HG03575 (cell line): ENCODE measurements around the gene LZTS2.
"Not testable (repeated sequence)": the region's sequence is repeated elsewhere in the genome, so short reads cannot be mapped to it uniquely, and the experiment has no call there.

Experiments used
- ATAC-seq: cut with Tn5 transposase; IDR thresholded peaks from one replicate; pipeline ENCODE4 v1.9.1; 2021; ENCODE audit not compliant: unreplicated experiment, insufficient number of reproducible peaks, low FRiP score; ENCODE audit errors: extremely low read depth

Gene LZTS2

GRCh38 chr10:100999742-101000126 lies at the start of gene LZTS2:
LZTS2 (plus strand) TSS chr10:100999808; CDS start chr10:101002539, 2,731 bp downstream.
- no peak for ATAC-seq

GRCh38 chr10:100960251-100960650 lies 39.4 kb upstream of the LZTS2 start:
- ATAC-seq, result no peak

- ATAC-seq, result no peak
These were observed 37.1 kb upstream of the LZTS2 start for GRCh38 chr10:100962351-100963080.

GRCh38 chr10:100963826-100964225 lies 35.8 kb upstream of the LZTS2 start:
- no peak for ATAC-seq

- no peak for ATAC-seq
These were observed 33.8 kb upstream of the LZTS2 start for GRCh38 chr10:100965820-100966219.

GRCh38 chr10:100966887-100967286 lies 32.7 kb upstream of the LZTS2 start:
- no peak for ATAC-seq

GRCh38 chr10:100967332-100967731 lies 32.3 kb upstream of the LZTS2 start:
- no peak for ATAC-seq

GRCh38 chr10:100968062-100968736 lies 31.4 kb upstream of the LZTS2 start:
- no peak for ATAC-seq

GRCh38 chr10:100968863-100969186 lies 30.8 kb upstream of the LZTS2 start:
- ATAC-seq, result no peak

GRCh38 chr10:100969187-100970075 lies 30.2 kb upstream of the LZTS2 start, which contains the start of gene SEMA4G:
SEMA4G (plus strand) TSS chr10:100969504; CDS start chr10:100972913, 3,409 bp downstream.
- no peak for ATAC-seq

GRCh38 chr10:100970076-100970913 lies 29.3 kb upstream of the LZTS2 start:
- no peak for ATAC-seq

GRCh38 chr10:100970914-100971811 lies 28.4 kb upstream of the LZTS2 start:
- ATAC-seq, result no peak

GRCh38 chr10:100972115-100972903 lies 27.3 kb upstream of the LZTS2 start:
- no peak for ATAC-seq

GRCh38 chr10:100972904-100973535 lies 26.6 kb upstream of the LZTS2 start:
- ATAC-seq, result no peak

GRCh38 chr10:100975397-100975796 lies 24.2 kb upstream of the LZTS2 start:
- not testable (repeated sequence) for ATAC-seq

- ATAC-seq, result no peak
These were observed 22.7 kb upstream of the LZTS2 start for GRCh38 chr10:100976906-100977305.

GRCh38 chr10:100977436-100977835 lies 22.2 kb upstream of the LZTS2 start:
- no peak for ATAC-seq
